ENCODE results near the gene R3HCC1L.
"Not testable (repeated sequence)": the region's sequence is repeated elsewhere in the genome, so short reads cannot be mapped to it uniquely, and the experiment has no call there.

R3HCC1L gene

GRCh38 chr10:98182351-98182915, 48.0 kb downstream of the R3HCC1L start:
- not testable (repeated sequence) for DNase-seq

DNA sequence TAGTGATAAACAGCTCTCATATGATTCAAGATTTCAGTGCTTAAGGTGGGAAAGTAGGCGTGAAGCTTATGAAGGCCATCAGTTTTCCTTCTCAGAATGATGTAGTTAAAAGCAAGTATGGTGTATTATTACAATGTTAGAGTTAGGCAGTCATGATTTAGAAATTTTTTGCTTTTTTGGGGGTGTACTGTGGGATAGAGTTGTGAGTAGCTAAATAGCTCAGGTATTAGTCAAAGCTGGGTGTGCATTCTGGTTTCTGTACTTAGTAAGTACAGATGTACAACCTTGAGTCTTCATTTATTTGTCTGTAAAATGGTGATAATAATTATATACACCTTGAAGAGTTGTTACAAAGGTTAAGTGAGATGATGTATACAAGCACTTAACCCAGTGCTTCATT, 52.2 kb downstream of the R3HCC1L start:
- DNase-seq = no peak

DNA sequence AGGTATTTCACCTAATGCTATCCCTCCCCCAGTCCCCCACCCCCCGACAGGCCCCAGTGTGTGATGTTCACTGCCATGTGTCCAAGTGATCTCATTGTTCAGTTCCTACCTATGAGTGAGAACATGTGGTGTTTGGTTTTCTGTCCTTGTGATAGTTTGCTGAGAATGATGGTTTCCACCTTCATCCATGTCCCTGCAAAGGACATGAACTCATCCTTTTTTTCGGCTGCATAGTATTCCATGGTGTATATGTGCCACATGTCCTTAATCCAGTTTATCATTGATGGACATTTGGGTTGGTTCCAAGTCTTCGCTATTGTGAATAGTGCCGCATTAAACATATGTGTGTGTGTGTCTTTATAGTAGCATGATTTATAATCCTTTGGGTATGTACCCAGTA, 56.3 kb downstream of the R3HCC1L start:
- DNase-seq = not testable (repeated sequence)

DNA sequence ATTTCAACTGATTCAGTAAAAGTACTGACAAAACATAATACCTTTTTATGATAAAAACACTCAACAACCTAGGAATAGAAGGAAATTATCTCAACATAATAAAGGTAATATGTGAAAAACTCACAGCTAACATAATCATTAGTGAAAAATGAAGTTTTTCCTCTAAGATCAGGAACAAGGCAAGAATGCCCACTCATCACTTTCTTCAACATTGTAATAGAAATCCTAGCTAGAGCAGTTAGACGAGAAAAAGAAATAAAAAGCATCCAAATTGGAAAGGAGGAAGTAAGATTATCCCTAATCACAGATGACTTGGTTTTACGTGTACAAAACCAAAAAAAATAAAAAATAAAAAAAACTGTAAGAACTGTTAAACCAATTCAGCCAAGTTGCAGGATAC, 58.6 kb downstream of the R3HCC1L start:
- DNase-seq = no peak

DNA sequence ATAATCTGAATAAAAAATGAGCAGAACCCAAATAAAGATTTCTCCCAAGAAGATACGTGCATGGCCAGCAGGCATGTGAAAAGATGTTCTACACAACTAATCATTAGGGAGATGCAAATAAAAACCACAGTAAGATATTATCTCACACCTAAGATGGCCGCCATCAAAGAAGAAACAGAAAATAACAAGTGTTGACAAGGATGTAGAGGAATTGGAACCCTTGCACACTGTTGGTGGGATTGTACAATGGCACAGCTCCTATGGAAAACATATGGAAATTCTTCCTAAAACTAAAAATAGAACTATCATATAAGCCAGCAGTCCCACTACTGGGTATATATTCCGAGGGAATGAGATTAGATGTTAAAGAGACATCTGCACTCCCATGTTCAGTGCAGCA, 60.2 kb downstream of the R3HCC1L start:
- no peak for DNase-seq

DNA sequence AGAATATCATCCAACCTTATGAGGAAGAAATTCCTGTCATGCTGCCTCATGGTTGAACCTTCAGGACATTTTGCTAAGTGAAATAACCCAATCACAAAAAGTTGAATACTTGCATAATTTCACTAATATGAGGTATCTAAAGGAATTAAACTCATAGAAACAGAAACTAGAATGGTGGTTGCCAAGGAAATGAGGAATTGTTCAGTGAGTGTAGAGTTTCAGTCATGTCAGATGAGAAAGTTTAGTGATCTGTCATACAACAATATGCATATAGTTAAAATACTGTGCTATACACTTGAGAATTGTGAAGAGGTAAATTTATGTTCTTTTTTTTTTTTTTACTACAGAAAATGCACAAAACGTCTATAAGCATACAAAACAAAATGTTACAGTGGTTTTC, 60.7 kb downstream of the R3HCC1L start:
- peak in 2 of 3 donors; percentile 18 to 34 for DNase-seq

- no peak for DNase-seq
Observed at GRCh38 chr10:98196985-98197384, 62.5 kb downstream of the R3HCC1L start.

DNA sequence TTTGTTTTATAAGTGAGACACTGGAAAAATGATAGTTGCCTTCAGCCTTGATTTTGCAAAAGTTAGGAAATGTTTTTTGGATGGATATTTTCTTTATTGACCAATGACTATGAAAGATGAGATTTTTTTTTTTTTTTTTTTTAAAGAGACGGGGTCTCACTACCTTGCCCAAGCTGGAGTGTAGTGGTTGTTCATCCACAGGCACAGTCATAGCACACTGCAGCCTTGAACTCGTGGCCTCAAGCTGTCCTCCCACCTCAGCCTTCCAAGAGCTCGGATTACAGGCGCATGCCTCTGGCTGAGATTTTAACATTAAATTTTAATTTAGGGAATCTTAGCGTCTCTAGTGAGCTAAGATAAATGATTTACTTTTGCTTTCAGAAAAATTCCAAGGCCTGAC, 67.3 kb downstream of the R3HCC1L start:
- DNase-seq = no peak

DNA sequence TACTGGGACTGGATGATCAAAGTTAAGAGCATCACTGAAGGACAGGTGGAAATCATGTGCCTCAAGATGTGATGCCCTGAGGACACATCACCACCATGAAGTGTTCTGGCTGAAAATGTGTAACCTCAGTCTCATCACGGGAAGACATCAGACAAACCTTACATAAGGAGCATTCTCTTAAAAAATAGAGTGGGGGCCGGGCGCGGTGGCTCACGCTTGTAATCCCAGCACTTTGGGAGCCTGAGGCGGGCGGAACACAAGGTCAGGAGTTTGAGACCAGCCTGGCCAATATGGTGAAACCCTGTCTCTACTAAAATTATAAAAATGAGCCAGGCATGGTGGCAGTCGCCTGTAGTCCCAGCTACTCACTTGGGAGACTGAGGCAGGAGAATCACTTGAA, 67.9 kb downstream of the R3HCC1L start:
- no peak for DNase-seq

- DNase-seq = no peak
Observed at GRCh38 chr10:98205351-98205750, 70.9 kb downstream of the R3HCC1L start.

DNA sequence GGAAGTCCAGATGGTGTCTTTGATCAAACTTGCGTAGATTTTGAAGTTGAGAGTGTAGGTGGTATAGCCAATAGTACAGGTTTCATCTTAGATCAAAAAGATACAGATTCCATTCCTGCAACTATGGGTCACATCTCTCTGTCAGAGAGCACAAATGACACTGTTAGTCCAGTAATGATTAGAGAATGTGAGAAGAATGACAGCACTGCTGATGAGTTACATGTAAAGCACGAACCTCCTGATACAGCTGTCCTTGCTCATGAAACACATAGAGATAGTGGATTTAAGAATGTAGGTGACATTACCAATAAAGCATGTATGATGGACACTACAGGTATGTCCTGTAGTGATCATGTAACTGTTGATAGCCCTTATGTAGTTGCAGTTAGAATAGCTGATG, 74.5 kb downstream of the R3HCC1L start:
- DNase-seq = no peak

DNA sequence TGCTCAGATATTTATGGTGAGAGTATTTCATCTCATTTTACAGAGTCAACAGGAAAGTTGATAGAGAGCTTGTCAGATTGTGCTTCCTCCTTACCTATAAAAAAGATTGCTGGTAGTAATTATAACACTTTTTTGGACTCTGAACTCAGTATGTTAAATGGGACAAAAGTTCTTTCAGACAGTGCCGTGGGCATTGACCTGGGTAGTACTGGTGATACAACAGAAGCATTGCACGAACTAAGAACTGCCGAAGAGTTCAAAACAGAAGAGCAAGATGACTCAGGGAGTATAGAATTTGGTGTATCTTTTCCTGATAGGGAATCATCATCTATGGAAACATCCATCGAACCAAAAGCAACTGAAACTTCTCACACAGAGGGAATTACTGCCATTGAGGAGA, 75.0 kb downstream of the R3HCC1L start:
- no peak for DNase-seq

DNA sequence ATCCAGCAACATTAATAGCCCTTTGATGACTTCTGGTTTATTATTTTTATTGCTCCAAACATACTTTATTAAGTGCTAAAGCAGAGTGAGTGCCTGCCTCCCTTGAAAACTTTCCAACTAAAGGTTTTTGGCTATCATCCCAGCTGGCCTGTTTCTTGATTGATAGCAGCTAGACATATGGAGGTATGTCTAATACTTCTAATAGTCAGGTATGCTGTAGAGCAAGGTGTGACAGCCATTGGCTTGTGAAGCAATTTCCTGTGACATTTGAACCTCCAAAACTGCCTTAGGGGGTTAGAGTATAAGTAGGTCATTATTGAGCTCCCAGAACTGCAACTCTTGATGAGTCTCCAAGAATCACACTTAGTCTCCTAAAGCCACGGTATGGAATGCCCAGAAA, 77.7 kb downstream of the R3HCC1L start:
- no peak for DNase-seq

- DNase-seq = no peak
Observed at GRCh38 chr10:98213740-98214139, 79.3 kb downstream of the R3HCC1L start.

DNA sequence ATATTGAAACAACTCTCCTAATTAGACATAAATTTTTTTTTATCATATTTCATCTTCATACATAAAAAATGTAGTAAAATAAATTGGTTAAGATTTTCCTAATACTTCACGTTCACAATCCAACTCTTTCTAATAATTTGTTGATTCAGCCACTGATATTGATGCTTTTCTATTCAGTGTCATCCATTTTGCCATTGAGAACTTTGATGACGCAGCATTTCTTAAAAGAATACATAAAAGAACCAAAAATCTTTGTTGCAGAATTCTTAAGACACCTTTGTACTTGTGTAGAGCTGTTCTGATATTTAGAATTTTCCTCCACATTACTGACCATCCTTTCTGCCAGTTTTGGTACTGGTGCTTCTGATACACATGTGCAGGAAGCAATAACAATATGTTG, 80.9 kb downstream of the R3HCC1L start:
- DNase-seq = no peak

DNA sequence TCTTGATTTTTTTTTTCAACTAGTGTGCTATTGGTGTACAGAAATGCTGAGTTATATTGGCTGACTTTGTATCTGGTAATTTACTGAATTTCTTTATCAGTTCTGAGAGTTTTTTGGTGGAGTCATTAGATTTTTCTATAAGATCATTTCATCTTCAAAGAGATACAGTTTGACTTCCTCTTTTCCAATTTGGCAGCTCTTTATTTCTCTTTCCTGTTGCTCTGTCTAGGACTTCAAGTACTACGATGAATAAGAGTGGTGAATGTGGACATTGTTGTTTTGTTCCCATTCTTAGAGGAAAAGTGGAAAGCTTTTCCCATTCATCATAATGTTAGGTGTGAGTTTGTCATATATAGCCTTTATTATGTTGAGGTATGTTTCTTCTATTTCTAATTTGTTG, 83.3 kb downstream of the R3HCC1L start:
- peak; percentile 15 to 46 (median 37) for DNase-seq

DNA sequence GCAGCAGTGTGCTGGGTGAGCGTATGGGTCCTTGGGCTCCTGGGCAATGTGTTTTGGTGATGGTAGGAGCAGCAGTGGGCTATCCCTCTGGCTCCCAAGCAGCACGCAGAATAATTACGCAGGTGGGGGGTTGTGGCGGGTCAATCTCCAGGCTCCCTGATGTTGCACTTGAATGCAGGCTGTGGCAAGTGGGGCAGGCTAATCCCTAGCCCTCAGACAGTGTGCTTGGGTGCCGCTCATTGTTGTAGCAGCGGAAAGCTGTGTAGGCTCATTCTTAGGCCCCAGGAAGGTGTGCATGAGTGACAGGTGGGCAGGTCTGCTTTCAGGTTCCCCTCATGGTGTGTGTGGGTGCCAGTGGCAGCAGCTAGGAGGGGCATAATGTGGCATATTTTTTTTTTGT, 89.4 kb downstream of the R3HCC1L start:
- no peak for DNase-seq

- DNase-seq = no peak
Observed at GRCh38 chr10:98224509-98224908, 90.1 kb downstream of the R3HCC1L start.

- no peak for DNase-seq
Observed at GRCh38 chr10:98224996-98225395, 90.5 kb downstream of the R3HCC1L start.

GRCh38 chr10:98226508-98227144, 92.2 kb downstream of the R3HCC1L start:
- DNase-seq = no peak

GRCh38 chr10:98227713-98228112, 93.3 kb downstream of the R3HCC1L start:
- DNase-seq = not testable (repeated sequence)

- peak; percentile 17 to 42 (median 20) for DNase-seq
Observed at GRCh38 chr10:98228266-98228665, 93.8 kb downstream of the R3HCC1L start.

DNA sequence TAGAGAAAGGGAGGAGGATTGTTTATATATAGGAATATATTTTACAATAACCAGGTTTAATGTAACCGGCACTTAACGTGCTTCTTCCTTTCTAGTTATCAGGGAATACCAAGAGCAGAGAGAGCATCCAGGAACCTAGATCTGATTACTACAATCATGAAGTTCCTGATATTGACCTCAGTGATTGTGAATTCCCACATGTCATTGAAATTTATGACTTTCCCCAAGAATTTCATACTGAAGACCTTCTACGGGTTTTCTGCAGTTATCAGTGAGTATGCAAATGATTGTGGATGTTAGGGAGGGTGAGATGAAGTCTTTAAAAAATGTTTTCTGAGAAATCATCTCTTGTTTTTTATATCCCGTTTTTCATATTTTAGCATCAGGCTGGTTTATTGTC, 97.0 kb downstream of the R3HCC1L start:
- peak; percentile 32 to 46 (median 37) for DNase-seq

GRCh38 chr10:98235846-98236245, 101.4 kb downstream of the R3HCC1L start:
- DNase-seq = no peak

DNA sequence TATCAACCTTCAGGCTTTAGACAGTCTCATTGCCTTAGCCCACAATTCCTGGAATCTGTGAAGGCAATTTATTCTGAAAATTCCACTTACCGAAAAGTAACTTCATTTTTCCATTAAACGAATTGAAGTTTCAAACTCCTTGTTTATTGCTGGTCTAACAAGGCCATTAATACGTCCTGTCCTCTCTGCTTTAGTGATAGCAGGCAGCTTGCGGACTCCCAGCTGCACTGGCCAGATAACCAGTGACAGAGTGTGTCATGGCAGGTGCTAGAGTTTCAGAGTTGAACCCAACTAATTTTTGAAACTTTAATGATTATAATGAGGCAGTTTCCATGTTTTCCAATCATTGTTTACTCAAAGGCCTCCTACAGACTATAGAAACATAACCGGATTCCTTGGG, 102.4 kb downstream of the R3HCC1L start:
- DNase-seq = no peak

Data from suppressor macrophage treated with lipopolysaccharide for 1 hour (primary cell).